Endothelial cell (in vitro differentiated cells): Measurements from ENCODE around the gene MGAT3. TPM values are rescaled to one million over a fixed set of nuclear protein-coding genes. Genes with fewer than 3 reads are reported as not detected.

Experiments used
- DNase-seq: peaks from one replicate; pipeline ENCODE4 v3.0.0; 2021; ENCODE audit warnings: low spot score
- H3K27ac Mint-ChIP-seq: one replicate; pipeline ENCODE4 v1.8.0; 2021; ENCODE audit warnings: mixed read lengths, inconsistent platforms; ENCODE audit not compliant: unreplicated experiment
- H3K27me3 Mint-ChIP-seq: one replicate; pipeline ENCODE4 v1.8.0; 2021; ENCODE audit warnings: mild to moderate bottlenecking, moderate library complexity, mixed read lengths, inconsistent platforms; ENCODE audit not compliant: unreplicated experiment
- H3K36me3 Mint-ChIP-seq: one replicate; pipeline ENCODE4 v1.8.0; 2021; ENCODE audit warnings: mild to moderate bottlenecking, low read depth, mixed read lengths, inconsistent platforms; ENCODE audit not compliant: unreplicated experiment
- H3K4me1 Mint-ChIP-seq: one replicate; pipeline ENCODE4 v1.8.0; 2021; ENCODE audit warnings: mild to moderate bottlenecking, mixed read lengths, inconsistent platforms; ENCODE audit not compliant: unreplicated experiment
- H3K4me3 Mint-ChIP-seq: one replicate; pipeline ENCODE4 v1.8.0; 2021; ENCODE audit warnings: mild to moderate bottlenecking, mixed read lengths, inconsistent platforms; ENCODE audit not compliant: unreplicated experiment
- H3K9me3 Mint-ChIP-seq: one replicate; pipeline ENCODE4 v1.8.0; 2021; ENCODE audit warnings: mixed read lengths, inconsistent platforms; ENCODE audit not compliant: unreplicated experiment
- total RNA-seq: library from RNA; stranded (reverse); fragmentation: NEBNext Ultra II Directional; extraction: Animal tissue kit (Norgen Biotek cat#: 25700); gene quantifications from one replicate; pipeline ENCODE4 v1.2.1, GENCODE V29; 2021; ENCODE audit not compliant: unreplicated experiment
- TF ChIP-seq, protein P1 (sequence below): fragments of 200-600 bp; sonication (generic); IDR thresholded peaks from one replicate; pipeline ENCODE4 v1.5.0; 2021; ENCODE audit warnings: antibody characterized with exemption; ENCODE audit not compliant: unreplicated experiment

Gene MGAT3
- total RNA-seq, 1 donor from 2014 or later, result 0.87 TPM

DNA sequence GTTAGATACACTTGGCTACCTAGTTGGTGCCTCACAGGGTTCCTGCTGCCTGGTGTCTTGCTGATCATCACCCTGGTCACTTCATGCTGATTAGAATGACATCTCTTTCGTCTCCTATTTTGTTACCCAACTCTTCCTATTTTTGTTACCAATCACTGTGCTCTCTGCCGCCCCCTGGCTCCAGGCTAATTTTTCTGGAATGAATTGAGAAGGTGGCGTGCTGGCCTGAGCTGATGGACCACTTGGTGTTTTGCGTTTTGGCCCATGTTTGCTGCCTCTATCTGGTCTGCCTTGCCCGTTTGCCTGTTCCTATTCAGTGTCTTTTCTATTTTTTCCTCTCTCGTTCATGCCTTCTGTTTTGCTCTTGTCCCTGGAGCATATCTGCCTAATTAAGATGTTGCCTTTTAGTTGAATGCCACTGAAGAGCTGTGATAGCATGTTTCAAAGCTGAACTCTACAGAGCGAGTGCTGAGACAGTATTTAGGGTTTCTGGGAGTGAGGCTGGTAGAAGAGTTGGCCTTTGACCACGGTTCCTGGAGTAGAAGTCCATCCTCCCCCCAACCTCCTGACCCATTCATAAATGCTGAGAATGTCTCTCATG is 57.7 kb downstream of the MGAT3 start:
- TF ChIP-seq, protein P1, sequence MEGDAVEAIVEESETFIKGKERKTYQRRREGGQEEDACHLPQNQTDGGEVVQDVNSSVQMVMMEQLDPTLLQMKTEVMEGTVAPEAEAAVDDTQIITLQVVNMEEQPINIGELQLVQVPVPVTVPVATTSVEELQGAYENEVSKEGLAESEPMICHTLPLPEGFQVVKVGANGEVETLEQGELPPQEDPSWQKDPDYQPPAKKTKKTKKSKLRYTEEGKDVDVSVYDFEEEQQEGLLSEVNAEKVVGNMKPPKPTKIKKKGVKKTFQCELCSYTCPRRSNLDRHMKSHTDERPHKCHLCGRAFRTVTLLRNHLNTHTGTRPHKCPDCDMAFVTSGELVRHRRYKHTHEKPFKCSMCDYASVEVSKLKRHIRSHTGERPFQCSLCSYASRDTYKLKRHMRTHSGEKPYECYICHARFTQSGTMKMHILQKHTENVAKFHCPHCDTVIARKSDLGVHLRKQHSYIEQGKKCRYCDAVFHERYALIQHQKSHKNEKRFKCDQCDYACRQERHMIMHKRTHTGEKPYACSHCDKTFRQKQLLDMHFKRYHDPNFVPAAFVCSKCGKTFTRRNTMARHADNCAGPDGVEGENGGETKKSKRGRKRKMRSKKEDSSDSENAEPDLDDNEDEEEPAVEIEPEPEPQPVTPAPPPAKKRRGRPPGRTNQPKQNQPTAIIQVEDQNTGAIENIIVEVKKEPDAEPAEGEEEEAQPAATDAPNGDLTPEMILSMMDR, result peak; percentile 77
- peak; percentile 72 for DNase-seq
- Mint-ChIP-seq H3K36me3 (peaks cover 46% of the 10 kb centered on the region), H3K27me3 (peaks cover 3% of the 10 kb centered on the region), H3K4me1 (peaks cover 20% of the 10 kb centered on the region), H3K4me3 (peak overlapping the region; percentile 66), H3K27ac (peak overlapping the region; percentile 52), H3K9me3 (no peaks in the 10 kb centered on the region)

DNA sequence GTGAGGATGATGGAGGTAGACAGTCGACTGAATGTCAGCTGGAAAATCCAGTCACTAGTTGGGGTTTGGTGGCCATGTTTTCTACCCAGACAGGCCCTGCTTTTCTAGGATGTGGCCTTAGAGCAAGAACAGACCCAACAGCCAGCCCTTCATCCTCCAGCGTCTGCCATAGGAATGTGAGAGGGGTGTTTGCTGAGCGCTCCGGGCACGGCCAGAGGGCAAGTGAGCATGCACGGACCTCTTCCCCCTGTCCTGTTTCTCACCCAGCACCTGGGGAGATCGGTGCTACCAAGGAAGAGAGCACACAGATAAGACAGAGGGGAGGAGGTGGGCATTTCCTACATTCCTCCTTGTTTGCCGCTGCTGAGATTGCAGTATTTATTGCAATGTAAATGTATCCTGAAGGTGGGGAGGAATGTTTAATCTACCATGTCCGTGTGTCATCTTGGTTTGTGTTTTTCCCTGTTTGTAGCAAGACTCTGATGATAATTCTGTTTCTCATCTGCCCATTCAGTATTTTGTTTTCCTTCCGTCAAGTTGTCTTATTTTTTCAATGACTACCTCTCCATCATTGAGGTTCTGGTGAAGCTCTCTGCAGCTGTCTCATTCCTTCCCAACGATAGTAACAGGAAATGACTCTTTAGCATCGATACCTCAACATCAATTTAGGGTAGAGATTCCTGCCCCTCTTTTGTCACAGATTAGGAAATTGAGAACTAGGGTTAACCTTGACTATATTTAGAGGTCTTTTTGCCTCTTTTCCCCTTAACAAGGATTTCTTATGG is 58.6 kb downstream of the MGAT3 start:
- H3K27ac Mint-ChIP-seq, result no peak overlapping the region
- TF ChIP-seq, protein P1, result no peak
- no peak for DNase-seq
- no peak overlapping the region for H3K4me3 Mint-ChIP-seq
- H3K4me1 Mint-ChIP-seq, result peaks cover 24% of the 10 kb centered on the region
- H3K9me3 Mint-ChIP-seq, result no peaks in the 10 kb centered on the region
- peaks cover 41% of the 10 kb centered on the region for H3K36me3 Mint-ChIP-seq
- H3K27me3 Mint-ChIP-seq, result peaks cover 6% of the 10 kb centered on the region

DNA sequence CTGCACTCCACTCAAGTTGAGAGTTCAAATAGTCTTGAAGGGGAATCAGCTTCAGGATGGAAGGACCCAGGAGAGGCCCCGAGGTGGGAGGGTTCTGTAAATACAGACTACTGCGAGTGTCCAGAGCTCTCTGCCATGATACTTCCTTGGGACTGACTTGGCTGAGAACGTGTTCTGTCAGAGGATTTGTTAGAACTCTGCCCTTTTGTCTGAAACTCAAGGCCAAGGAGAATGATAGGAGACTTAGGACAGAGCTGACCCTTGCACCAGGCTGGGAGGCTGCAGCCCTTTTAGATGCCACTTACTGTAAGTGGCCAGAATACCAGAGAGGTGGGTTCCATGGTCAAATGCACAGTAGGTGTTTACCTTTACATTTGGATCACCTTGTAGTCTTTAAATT is 60.7 kb downstream of the MGAT3 start:
- TF ChIP-seq, protein P1, result no peak
- peaks cover 11% of the 10 kb centered on the region for H3K27me3 Mint-ChIP-seq
- peaks cover 38% of the 10 kb centered on the region for H3K4me1 Mint-ChIP-seq
- H3K9me3 Mint-ChIP-seq, result no peaks in the 10 kb centered on the region
- H3K27ac Mint-ChIP-seq, result no peak overlapping the region
- peaks cover 46% of the 10 kb centered on the region for H3K36me3 Mint-ChIP-seq
- DNase-seq, result no peak
- no peak overlapping the region for H3K4me3 Mint-ChIP-seq

DNA sequence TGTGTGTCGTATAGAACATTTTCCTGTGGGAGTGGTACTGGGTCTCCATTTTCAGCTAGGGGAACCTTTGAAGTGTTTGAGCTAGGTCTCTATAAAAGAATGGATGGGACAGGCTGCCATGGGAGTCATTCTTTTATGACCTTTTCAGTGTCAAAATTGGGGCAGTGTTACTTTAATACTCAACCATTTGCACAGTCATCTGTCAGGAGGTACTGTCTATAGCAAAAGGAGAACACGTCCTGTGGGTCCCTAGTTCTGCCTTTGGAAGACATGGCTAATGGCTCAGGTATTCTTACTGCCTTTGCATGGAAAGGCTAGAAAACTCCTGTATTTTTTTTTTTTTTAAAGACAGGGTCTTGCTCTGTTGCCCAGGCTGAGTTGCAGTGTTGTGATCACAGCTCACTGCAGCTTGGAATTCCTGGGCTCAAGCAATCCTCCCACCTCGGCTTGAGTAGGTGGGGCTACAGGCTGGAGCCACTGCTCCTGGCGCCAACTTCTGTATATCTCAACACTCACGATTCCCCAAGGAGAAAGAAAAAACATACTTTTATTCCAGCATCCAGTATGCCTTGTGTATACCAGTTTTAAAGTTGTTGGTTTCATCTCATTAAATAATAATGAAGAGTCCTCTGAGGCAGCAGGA is 61.5 kb downstream of the MGAT3 start:
- H3K36me3 Mint-ChIP-seq, result peaks cover 49% of the 10 kb centered on the region

More for the DNA sequence above, 61.5 kb downstream of the MGAT3 start:
- H3K9me3 Mint-ChIP-seq, result no peaks in the 10 kb centered on the region
- no peak for DNase-seq
- H3K27ac Mint-ChIP-seq, result peak overlapping the region; percentile 88
- H3K4me3 Mint-ChIP-seq, result peak overlapping the region; percentile 96
- H3K27me3 Mint-ChIP-seq, result peaks cover 16% of the 10 kb centered on the region
- TF ChIP-seq, protein P1, result no peak
- peaks cover 43% of the 10 kb centered on the region for H3K4me1 Mint-ChIP-seq
